HG03064 (cell line): ENCODE measurements around the gene ATP6V0B.
A peak's percentile ranks its signal among the peaks of the same experiment; 100 is the strongest.

Experiments
- ATAC-seq: cut with Tn5 transposase; IDR thresholded peaks from one replicate; pipeline ENCODE4 v1.9.1; 2021; ENCODE audit warnings: low read depth; ENCODE audit not compliant: unreplicated experiment

ATP6V0B gene

GRCh38 chr1:43982808-43983207, 8.0 kb downstream of the ATP6V0B start:
- no peak for ATAC-seq

GRCh38 chr1:43983253-43983899, 8.6 kb downstream of the ATP6V0B start:
- no peak for ATAC-seq

GRCh38 chr1:43984855-43985254, 10.1 kb downstream of the ATP6V0B start:
- ATAC-seq: no peak

- ATAC-seq: no peak
These were observed 11.3 kb downstream of the ATP6V0B start for GRCh38 chr1:43985984-43986595.

- no peak for ATAC-seq
These were observed 12.0 kb downstream of the ATP6V0B start for GRCh38 chr1:43986712-43987111.

GRCh38 chr1:43987159-43987902, 12.6 kb downstream of the ATP6V0B start:
- ATAC-seq: no peak

- ATAC-seq: no peak
These were observed 15.8 kb downstream of the ATP6V0B start for GRCh38 chr1:43990271-43991199.

GRCh38 chr1:43991200-43991475, 16.4 kb downstream of the ATP6V0B start:
- no peak for ATAC-seq

GRCh38 chr1:43991476-43992231, 16.9 kb downstream of the ATP6V0B start, which contains the start of gene CCDC24:
Gene CCDC24, plus strand, starts transcription at chr1:43991599. Its CDS starts 280 bp downstream, at chr1:43991879.
- peak; percentile 76 for ATAC-seq

- no peak for ATAC-seq
These were observed 17.7 kb downstream of the ATP6V0B start for GRCh38 chr1:43992232-43992995.

- no peak for ATAC-seq
These were observed 18.6 kb downstream of the ATP6V0B start for GRCh38 chr1:43993206-43993914.

GRCh38 chr1:43994071-43994470, 19.3 kb downstream of the ATP6V0B start:
- ATAC-seq: no peak

GRCh38 chr1:43994794-43995790, 20.3 kb downstream of the ATP6V0B start:
- no peak for ATAC-seq

GRCh38 chr1:43995984-43996732, 21.4 kb downstream of the ATP6V0B start:
- no peak for ATAC-seq

- no peak for ATAC-seq
These were observed 22.0 kb downstream of the ATP6V0B start for GRCh38 chr1:43996733-43997115.

GRCh38 chr1:43997295-43997999, 22.7 kb downstream of the ATP6V0B start:
- ATAC-seq: no peak
